AG08395 (cell line): ENCODE results near the gene C6orf89.
A peak's percentile ranks its signal among the peaks of the same experiment; 100 is the strongest.
"Not testable (repeated sequence)": the region's sequence is repeated elsewhere in the genome, so short reads cannot be mapped to it uniquely, and the experiment has no call there.

ENCODE experiments used
- DNase-seq: peaks from one replicate; pipeline ENCODE4 v3.0.0; 2012; ENCODE audit warnings: mixed read lengths, low spot score

Gene C6orf89

DNA sequence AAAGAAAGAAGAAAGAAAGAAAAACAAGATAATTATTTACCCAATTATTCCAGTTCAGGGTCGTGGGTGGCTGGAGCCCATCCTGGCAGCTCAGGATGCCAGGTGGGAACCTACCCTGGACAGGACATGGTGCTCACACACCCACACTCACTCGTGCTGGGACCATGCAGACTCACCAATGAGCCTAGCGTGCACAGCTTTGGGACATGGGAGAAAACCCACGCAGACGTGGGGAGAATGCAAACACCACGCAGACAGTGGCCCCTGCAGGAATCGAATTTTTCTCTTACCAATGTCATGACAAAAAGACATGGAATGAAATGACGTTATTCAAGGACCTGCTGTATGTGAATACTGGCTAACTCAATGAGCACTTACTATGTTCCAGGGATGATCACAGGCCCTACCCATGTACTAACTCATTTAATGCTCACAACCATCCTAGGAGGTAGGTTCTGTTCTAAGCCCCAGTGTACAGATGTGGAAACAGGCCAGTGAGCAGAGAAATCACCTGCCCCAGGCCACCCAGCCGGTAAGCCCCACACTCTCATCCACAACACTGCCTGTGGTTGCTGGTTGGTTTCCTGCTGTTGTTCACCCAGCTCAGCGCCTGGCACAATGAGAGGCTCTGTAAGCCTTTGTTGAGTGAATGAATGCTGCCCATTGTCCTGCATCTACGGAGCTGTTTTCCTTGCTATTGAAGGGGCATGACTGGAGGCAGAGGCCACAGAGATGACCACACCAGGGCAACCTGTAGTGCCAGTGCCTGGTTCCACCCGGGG, 62.0 kb downstream of the C6orf89 start:
- no peak for DNase-seq

DNA sequence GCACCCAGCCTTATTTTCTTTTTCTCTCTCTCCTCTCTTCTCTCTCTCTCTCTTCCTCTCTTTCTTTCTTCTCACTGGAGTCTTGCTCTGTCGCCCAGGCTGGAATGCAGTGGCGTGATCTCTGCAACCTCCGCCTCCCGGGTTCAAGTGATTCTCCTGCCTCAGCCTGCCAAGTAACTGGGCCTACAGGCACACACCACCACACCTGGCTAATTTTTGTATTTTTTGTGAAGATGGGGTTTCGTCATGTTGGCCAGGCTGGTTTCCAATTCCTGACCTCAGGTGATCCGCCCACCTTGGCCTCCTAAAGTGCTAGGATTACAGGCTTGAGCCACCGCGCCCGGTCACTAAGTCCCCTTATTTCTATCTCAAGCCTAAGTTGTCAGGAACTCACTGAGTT, 63.3 kb downstream of the C6orf89 start:
- not testable (repeated sequence) for DNase-seq

DNA sequence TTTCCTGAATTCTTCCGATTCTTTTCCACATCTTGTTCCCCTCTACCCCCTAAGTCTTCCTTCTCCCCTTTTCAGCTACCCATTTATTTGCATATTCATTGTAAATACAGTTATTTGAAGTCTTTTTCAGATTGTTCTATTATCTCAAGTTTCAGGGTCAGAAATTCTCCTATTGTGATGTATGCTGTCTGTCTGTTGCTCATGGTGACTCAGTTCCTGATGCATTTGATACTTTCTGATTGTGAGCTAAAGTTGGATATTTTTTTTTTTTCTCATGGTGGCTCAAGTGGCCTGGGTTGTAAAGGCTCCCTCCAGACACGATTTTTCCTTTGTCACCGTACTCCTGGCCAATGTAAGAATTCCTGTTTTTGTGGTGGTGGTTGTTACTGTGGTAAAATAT, 63.9 kb downstream of the C6orf89 start:
- no peak for DNase-seq

DNA sequence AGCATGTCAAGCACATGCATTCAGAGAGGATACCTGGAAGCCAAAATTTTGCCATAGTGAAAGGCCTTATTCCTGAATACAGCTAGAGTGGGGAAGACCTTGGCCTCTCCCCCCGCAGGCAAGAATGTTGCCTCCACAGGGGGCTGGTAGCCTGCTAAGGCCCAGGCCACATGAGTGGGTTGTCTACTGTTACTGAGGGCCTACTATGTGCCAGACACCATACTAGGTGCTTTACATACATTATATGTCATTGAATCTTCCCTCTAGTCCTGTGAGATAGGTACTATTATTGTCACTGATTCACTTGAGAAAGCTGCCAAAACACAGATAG, 68.1 kb downstream of the C6orf89 start:
- DNase-seq, result no peak

DNA sequence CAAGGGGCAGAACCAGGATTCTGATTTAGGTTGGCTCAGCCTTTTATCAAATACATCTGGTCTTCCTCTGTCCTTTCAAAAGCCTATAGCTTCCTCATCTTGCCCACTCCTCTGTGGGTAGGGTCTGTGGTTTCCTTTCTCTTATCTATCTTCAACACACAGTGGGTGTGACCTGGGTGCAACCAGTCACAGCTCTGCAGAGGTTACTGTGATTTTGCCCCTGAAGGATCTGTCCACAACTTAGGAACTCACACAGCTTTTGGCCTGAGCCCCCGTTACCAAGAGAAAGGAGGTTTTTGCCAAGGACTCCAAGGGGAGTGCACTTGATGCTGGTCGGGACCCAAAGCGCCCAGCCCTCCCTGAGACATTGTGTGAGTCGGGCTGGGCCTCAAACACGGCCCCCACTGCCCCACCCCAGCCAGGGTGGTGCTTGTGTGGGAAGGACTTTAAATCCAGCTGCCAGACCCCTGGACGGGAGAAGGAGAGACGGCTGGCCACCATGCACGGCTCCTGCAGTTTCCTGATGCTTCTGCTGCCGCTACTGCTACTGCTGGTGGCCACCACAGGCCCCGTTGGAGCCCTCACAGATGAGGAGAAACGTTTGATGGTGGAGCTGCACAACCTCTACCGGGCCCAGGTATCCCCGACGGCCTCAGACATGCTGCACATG, 68.6 kb downstream of the C6orf89 start, which contains the start of gene PI16:
Gene PI16, plus strand, starts transcription at position 477 of the 670 bp plus-strand sequence. Its CDS starts 23 bp downstream, at position 500.
- no peak for DNase-seq

DNA sequence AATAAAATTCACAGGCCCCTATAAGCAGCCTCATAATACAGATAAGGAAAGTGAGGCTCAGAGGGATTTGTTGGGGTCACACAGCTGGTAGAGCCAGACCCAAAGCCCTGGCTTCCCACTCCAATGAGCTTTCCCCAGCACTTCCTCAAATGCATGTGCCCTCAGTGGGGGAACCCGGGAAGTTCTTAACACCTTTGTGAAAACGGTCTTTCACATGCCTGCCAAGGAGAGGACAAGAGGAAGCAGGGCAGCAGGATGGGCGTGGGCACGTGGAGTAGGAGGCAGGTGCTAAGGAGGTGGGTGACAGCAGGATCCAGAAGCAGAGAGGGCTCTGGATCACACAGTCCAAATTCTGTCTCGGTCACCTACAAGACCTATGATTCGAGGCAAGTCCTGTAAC, 69.4 kb downstream of the C6orf89 start:
- no peak for DNase-seq

DNA sequence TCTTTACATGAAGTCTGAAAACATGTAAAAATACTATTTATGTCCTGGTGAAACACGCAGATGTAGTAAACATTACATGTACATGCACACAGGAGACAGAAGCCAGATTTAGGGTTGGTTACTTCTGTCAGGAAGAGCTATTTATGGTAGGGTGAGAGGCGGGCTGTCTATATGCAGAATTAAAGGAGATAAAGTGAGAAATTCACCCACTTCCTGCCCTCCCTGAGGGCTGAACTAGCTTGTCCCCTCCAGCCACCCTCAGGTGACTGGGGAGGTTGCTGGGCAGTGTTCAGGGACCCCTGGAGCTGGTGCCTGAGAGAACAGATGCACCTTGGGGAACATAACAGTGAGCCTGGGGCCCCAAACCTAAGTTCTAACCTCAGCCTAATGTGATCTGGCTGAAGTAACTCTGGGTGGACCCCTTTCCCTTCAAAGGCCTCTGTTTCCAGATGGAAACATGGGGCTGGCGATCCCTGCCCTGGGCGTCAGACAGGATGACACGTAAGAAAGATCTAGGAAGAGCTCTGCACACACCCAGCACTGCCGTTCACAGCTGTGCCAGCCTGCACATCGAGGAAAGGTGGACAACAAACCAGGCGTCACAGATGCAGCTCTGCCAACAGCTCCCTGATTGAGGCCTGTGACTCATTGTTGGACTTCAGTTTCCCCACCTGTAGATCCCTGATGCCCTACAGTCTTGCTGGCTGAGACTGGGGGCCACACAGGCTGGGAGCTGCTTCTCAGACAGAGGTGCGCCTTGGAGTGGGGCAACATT, 70.1 kb downstream of the C6orf89 start:
- DNase-seq, result peak; percentile 38

DNA sequence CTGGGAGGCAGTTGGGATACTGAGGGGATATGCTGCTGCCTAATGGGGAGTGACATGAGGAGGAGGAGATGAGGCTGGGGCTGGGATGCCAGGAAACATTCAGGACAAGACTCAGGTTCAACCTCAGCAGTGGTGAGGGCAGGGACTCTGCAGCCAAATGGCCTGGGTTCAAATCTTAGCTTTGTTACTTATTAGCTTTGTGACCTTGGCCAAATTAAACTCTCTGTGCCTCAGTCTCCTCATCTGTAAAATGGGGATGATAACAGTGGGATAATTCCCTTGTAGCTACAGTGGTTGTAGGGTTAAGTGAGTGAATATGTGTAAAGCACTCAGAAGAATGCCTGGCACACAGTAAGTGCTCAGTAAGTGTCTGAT, 70.7 kb downstream of the C6orf89 start:
- no peak for DNase-seq

DNA sequence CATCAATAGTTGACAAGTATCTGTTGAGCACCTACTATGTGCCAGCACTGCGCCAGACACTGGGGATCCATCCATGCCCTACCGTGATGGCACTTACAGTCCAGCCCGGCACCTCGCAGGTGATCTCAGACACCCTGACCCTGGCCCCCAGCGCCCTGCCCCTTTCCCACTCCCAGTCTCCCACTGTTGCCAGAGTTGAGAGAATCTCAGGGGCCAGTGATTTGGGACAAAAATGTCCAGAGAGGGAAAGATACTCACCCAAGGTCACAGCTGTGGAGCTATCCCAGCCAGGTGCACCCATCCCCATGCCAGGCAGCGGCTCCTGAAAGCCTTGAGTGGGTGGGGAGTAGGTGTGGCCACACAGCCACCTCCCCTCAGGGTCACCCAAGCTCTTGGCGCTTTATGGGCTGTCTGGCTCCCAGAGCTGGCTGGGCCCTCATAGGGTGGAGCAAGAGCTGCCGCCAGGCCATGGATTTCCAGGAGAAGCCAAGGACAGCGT, 72.1 kb downstream of the C6orf89 start:
- no peak for DNase-seq

DNA sequence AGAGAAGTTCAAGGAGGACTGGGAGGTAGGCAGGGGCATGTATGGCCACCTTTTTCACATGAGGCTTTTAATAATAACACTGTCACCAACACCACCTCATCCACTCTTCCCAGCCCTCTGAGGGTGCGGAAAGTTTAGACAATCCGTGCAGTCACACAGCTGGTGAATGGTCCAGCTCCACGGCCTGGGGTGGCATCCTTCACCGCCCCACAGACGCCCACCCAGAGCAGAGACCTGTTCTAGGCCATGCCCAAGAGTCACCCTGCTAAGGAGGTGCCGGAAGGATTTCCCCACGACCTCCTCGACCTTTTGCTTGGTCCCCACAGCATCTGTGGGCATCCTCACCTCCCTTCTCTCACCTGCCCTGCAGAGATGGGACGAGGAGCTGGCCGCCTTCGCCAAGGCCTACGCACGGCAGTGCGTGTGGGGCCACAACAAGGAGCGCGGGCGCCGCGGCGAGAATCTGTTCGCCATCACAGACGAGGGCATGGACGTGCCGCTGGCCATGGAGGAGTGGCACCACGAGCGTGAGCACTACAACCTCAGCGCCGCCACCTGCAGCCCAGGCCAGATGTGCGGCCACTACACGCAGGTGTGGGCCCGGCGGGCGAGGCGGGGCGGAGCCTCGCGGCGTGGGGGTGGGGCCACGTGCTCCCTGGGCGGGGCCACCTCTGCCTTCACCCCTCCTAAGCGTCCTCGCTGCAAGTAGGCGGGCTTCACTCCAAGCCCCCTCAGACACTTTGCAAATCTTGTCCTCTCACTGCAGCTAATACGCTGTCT, 73.2 kb downstream of the C6orf89 start:
- no peak for DNase-seq

DNA sequence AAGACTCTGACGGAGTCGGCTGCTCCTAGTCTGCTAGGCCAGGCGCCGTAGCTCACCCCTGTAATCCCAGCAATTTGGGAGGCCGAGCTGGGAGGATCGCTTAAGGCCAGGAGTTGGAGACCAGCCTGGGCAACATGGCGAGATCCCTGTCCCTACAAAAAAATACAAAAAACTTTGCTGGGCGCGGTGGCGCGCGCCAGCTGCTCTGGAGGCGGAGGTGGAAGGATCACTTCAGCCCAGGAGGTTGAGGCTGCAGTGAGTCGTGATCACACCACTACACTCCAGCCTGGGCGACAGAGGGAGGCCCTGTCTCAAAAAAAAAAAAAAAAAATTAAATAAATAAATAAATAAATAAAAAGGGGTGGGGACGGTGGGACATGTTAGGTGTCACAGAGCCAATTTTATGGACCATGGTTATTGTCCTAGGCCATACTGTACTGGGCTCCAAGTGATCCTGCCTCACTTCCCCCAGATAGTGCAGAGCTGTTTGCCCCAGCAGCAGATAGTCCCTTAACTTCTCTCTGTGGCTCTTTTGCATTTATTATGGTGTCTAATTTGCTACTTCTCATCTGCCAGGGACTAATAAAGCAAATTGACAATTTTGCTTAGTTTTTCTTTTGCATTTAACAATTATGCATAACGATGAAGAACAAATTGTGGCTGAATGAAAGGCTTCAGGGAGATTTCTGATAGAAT, 74.0 kb downstream of the C6orf89 start:
- no peak for DNase-seq

DNA sequence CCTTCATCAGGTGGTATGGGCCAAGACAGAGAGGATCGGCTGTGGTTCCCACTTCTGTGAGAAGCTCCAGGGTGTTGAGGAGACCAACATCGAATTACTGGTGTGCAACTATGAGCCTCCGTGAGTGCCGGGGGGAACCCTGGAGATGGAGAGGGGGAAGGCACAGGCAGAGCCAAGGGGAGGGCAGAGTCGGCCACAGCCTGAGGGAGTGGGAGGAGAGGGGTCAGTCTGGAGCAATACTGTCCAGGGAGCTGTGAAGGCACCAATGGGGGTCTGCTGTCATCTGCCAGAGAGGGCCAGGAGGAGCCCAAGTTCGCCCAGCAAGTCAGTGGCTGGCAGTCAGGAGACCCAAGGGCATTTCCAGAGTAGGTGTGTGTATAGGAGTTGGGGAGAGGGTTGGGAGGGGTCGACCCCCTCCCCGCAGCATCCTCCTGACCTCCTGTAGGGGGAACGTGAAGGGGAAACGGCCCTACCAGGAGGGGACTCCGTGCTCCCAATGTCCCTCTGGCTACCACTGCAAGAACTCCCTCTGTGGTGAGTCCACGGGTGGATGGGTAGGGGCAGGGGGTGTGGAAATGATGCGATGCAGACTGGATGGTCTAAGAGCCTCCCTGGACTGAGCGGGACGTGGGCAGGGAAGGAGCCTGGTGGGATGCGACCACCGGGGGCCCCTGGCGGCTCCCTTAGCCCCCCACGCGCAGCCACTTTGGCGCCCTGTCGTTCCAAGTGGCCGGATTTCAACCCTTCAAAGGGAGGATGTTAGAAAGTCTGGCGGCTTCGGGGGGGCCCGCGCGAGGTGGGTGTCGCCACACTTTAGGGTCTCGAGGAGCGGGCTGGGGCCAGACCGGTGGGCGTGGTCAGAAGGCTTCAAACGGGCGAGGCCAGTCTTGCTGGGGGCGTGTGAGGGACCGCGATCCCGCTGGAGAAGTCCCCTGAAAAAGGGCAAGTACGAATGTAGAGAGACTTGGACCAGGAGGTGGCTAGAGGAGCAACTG, 76.0 kb downstream of the C6orf89 start:
- no peak for DNase-seq

DNA sequence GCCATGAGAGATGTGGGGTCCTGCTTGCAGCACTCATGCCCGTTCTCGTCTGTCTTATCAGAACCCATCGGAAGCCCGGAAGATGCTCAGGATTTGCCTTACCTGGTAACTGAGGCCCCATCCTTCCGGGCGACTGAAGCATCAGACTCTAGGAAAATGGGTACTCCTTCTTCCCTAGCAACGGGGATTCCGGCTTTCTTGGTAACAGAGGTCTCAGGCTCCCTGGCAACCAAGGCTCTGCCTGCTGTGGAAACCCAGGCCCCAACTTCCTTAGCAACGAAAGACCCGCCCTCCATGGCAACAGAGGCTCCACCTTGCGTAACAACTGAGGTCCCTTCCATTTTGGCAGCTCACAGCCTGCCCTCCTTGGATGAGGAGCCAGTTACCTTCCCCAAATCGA, 77.1 kb downstream of the C6orf89 start:
- peak; percentile 34 for DNase-seq

DNA sequence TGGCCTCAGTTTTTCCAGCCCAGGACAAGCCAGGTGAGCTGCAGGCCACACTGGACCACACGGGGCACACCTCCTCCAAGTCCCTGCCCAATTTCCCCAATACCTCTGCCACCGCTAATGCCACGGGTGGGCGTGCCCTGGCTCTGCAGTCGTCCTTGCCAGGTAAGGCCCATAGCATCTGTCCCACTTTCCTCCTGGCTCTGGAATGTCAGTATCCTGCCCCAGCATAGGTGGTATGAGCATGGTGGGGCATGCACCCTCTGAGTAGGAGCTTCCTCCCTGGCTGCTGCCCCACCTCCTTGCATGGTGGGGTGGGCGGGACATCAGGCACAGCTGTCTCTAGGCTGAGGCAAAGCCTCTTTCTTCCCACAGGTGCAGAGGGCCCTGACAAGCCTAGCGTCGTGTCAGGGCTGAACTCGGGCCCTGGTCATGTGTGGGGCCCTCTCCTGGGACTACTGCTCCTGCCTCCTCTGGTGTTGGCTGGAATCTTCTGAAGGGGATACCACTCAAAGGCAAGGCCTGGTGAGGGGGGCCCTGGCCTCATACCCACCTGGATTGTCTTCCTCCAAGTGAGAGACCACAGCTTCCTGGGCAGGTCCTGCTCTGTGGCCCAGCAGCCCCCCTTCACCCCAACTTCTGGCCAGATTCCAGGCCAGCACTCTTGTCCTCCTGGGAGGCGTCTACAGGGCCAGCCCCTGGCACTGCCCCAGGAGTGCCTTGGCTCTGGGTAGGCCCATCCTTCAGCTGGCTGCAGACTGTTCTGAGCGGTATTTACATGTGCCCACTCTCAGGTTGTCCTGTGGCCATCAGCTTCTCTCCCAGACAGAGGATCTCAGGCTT, 77.9 kb downstream of the C6orf89 start:
- no peak for DNase-seq

DNA sequence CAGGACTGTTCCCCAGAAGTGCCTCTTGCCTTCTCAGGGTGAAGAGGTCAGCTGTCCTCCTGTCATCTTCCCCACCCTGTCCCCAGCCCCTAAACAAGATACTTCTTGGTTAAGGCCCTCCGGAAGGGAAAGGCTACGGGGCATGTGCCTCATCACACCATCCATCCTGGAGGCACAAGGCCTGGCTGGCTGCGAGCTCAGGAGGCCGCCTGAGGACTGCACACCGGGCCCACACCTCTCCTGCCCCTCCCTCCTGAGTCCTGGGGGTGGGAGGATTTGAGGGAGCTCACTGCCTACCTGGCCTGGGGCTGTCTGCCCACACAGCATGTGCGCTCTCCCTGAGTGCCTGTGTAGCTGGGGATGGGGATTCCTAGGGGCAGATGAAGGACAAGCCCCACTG, 78.6 kb downstream of the C6orf89 start:
- DNase-seq, result no peak

DNA sequence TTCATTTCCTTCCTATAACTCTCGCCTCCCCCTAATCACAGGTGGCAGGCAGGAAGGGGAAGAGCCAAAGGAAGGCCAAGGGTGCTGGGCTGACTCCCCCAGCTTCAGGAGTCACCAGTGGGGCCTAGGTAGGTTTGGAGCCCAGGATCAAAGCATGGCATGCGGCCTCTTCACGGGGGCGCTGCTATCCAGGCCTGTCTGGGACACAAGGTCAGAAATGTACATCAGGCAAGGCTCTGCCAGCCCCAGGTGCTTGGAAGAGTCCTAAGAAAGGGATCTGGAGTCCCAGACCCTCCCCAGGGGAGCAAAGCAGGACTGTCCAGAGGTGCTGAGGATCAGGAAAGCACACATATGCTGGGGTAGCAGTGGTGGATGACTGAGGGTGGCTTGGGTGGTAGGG, 79.2 kb downstream of the C6orf89 start:
- no peak for DNase-seq

DNA sequence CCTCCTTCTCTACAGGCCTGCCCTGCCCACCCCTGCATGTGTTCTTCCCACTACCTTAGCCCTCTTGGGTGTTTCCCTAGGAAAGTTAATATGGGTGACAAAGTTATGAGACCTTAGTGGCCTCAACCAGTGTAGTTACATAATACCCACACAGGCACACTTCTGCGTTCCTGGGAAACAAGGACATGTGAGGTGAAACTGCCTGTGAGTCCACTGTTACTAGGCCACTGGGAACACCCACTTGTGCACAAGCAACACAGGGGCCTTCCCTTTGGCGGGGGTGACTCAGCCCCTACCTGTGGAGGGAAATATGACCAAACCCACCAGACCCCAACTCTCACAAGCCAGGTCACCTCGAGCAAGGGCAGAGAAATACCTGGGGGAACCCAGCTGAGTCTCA, 81.5 kb downstream of the C6orf89 start:
- no peak for DNase-seq

DNA sequence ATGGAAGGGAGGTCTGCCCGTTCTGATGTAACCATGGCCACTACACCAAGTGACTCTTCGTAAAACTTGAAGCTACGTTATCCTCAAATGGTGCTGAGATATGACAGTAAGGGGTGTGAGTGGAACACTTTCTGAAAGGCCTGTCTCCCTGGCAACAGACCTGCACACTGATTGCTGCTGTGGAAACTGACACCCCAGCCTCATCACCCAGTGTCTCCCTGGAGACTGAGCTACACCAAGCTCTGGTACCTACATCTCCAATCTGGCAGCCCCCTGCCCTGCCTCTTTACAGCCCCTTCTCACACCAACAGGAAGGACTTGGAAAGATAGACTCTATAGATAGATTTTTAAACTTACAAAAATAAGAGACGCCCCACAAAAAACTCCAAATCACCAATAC, 82.0 kb downstream of the C6orf89 start:
- DNase-seq, result no peak

DNA sequence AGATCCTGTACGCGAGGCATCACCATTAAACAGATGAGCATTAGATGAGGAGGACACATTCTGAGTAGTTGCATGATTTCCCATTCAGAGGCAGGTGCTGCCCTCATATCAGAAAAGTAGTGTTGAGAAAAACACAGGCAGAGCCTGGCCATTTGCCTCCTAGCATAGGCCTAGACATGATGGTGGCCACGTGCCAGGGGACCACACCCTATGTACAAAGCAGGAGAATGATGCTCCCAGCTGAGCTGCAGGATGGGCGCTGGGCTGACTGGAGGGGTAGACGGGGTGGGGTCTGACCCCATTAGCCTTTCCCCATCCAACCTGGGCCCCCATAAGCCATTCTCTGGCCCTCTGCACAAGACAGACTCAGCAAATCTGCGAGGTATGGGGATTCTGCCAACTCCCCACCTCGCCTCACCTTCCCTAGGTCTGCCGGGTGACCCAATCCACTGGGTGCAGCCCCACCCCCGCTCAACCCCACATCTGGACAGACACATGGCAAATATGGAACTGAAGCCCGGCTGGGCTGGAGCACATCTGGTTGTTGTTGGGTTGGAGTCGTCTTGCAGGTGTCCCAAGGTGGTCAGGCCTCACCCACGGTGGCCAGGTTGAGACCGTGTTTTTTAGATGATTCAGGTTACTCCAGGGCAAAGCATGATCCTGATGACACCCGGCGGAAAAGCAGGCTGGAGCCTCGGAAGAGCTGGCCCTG, 82.7 kb downstream of the C6orf89 start:
- no peak for DNase-seq
